Endothelial cell of umbilical vein (primary cell): ENCODE measurements around the gene TBC1D24. TPM values are rescaled to one million over a fixed set of nuclear protein-coding genes. Genes with fewer than 3 reads are reported as not detected.

Experiments
- BruUV-seq: library from RNA; stranded (reverse); fragments of 400-500 nt; replicated peaks from 2 replicates; lab custom pipeline; 2021; lab: Mats Ljungman, UMichigan
- CTCF ChIA-PET: fragments of 300-600, 350-600 bp; sonication (Branson Sonifier 250); formaldehyde crosslinking; loops from one replicate; lab custom pipeline; 2021; ENCODE audit warnings: antibody characterized with exemption, inconsistent platforms; lab: Charles Lee
- POLR2A ChIA-PET: fragments of 300-600, 350-600 bp; sonication (Branson Sonifier 250); formaldehyde crosslinking; loops from one replicate; lab custom pipeline; 2021; ENCODE audit warnings: antibody characterized with exemption, inconsistent platforms; lab: Charles Lee
- DNase-seq: peaks from one replicate; pipeline ENCODE4 v3.0.0-alpha.2; 2011; ENCODE audit warnings: low read depth, low spot score
- FAIRE-seq: peaks from 2 replicates; lab custom pipeline; 2011; peaks lifted over from hg19 to GRCh38; lab: Jason Lieb, UNC
- H2AFZ ChIP-seq: 2 replicates; pipeline ENCODE4 v1.6.0; 2012; ENCODE audit warnings: low read depth, low read length, control low read depth, inconsistent platforms
- H3K27ac ChIP-seq: 2 replicates; pipeline ENCODE4 v1.5.1; 2011; ENCODE audit warnings: low read depth, mild to moderate bottlenecking, control low read depth, low read length, moderate library complexity; ENCODE audit not compliant: insufficient read depth
- H3K27me3 ChIP-seq, 2 experiments: 2 replicates each; pipeline versions ENCODE4 v1.6.0 to v1.6.1; 2011; ENCODE audit warnings: low read length in 2 of 2, mixed read lengths in 1 of 2; ENCODE audit not compliant: control insufficient read depth in 2 of 2, insufficient read depth in 2 of 2
- H3K36me3 ChIP-seq, 2 experiments: 2 replicates in 1 of 2; 3 replicates in 1 of 2; pipeline ENCODE4 v1.5.1; 2011; ENCODE audit warnings: low read length in 2 of 2, mild to moderate bottlenecking in 1 of 2, moderate library complexity in 1 of 2; ENCODE audit not compliant: control insufficient read depth in 2 of 2, insufficient read depth in 2 of 2; ENCODE audit errors: extremely low read depth in 1 of 2
- H3K4me1 ChIP-seq: 3 replicates; pipeline ENCODE4 v1.5.1; 2011; ENCODE audit warnings: mild to moderate bottlenecking, low read length; ENCODE audit not compliant: control insufficient read depth, insufficient read depth; ENCODE audit errors: extremely low read depth
- H3K4me2 ChIP-seq: 2 replicates; pipeline ENCODE4 v1.6.1; 2011; ENCODE audit warnings: low read length, control low read depth, mixed read lengths; ENCODE audit not compliant: insufficient read depth
- H3K4me3 ChIP-seq, 3 experiments: fragments of 200-600 bp in 1 of 3; sonication (generic), shearing (Covaris generic) in 1 of 3; replicated peaks in 1 of 3; 2 replicates each; pipeline ENCODE4 v1.5.1; 2011 to 2016; ENCODE audit warnings: control low read depth in 3 of 3, low read length in 3 of 3, mild to moderate bottlenecking in 2 of 3, inconsistent platforms in 1 of 3, low read depth in 1 of 3, moderate library complexity in 1 of 3; ENCODE audit not compliant: insufficient read depth in 1 of 3
- H3K79me2 ChIP-seq: 2 replicates; pipeline ENCODE4 v1.6.0; 2012; ENCODE audit warnings: low read length, inconsistent platforms; ENCODE audit not compliant: control insufficient read depth, insufficient read depth
- H3K9ac ChIP-seq: replicated peaks from 2 replicates; pipeline ENCODE3; 2011; ENCODE audit warnings: low read length, control low read depth; ENCODE audit not compliant: insufficient read depth; ENCODE audit errors: extremely low read depth
- H3K9me1 ChIP-seq: replicated peaks from 3 replicates; pipeline ENCODE4 v1.6.0; 2011; ENCODE audit warnings: mild to moderate bottlenecking, low read length; ENCODE audit not compliant: control insufficient read depth, insufficient read depth; ENCODE audit errors: extremely low read depth
- H3K9me3 ChIP-seq: replicated peaks from 2 replicates; pipeline ENCODE4 v1.5.1; 2012; ENCODE audit warnings: low read length, inconsistent platforms; ENCODE audit not compliant: control insufficient read depth, insufficient read depth
- H4K20me1 ChIP-seq: replicated peaks from 2 replicates; pipeline ENCODE3; 2011; ENCODE audit warnings: mild to moderate bottlenecking, low read length; ENCODE audit not compliant: control insufficient read depth, insufficient read depth; ENCODE audit errors: extremely low read depth
- CTCF ChIP-seq, 2 donors: IDR thresholded peaks; 1 replicate in 1 of 2; 2 replicates in 1 of 2; pipeline ENCODE4 v1.5.1; 2011; ENCODE audit warnings: low read length in 2 of 2, mild to moderate bottlenecking in 2 of 2, moderate library complexity in 2 of 2, control low read depth in 1 of 2, inconsistent platforms in 1 of 2, low read depth in 1 of 2; ENCODE audit not compliant: insufficient read depth in 1 of 2; ENCODE audit errors: extremely low read depth in 1 of 2
- EZH2 ChIP-seq: IDR thresholded peaks from 2 replicates; pipeline ENCODE4 v1.6.1; 2012; ENCODE audit warnings: borderline replicate concordance, low read depth, mild to moderate bottlenecking, moderate library complexity, low read length, inconsistent platforms; ENCODE audit not compliant: severe bottlenecking
- FOS ChIP-seq: IDR thresholded peaks from 2 replicates; pipeline ENCODE4 v1.6.1; 2011; ENCODE audit warnings: mild to moderate bottlenecking, low read length, moderate library complexity, borderline replicate concordance; ENCODE audit not compliant: insufficient read depth
- GATA2 ChIP-seq: IDR thresholded peaks from 2 replicates; pipeline ENCODE4 v1.7.0; 2011; ENCODE audit warnings: low read depth, mild to moderate bottlenecking, moderate library complexity, mixed read lengths, low read length; ENCODE audit not compliant: insufficient read length, insufficient read depth
- JUN ChIP-seq: IDR thresholded peaks from 2 replicates; pipeline ENCODE4 v1.6.1; 2011; ENCODE audit warnings: borderline replicate concordance, low read depth; ENCODE audit not compliant: insufficient read length, insufficient read depth
- MAX ChIP-seq: IDR thresholded peaks from 2 replicates; pipeline ENCODE4 v1.6.1; 2011; ENCODE audit not compliant: insufficient read depth, insufficient read length
- MYC ChIP-seq: IDR thresholded peaks from one replicate; pipeline ENCODE4 v1.6.1; 2011; ENCODE audit warnings: mild to moderate bottlenecking, low read depth, low read length
- POLR2A ChIP-seq: IDR thresholded peaks from 2 replicates; pipeline ENCODE4 v1.6.1; 2012; ENCODE audit warnings: low read depth, mild to moderate bottlenecking, control low read depth, low read length
- POLR2AphosphoS5 ChIP-seq: IDR thresholded peaks from 2 replicates; pipeline ENCODE4 v1.6.1; 2012; ENCODE audit warnings: low read depth, mild to moderate bottlenecking, control low read depth, low read length, moderate library complexity; ENCODE audit not compliant: insufficient read depth
- dilution Hi-C: fragments of 300-500 bp; cut with MboI; formaldehyde crosslinking; loops from one replicate; pipeline ENCODE4 v1.15.0; 2019; ENCODE audit warnings: low sequenced_read_pairs; ENCODE audit not compliant: extremely low pct_ligation_motif_present
- intact Hi-C: fragments of 100-400 bp; cut with micrococcal nuclease; formaldehyde crosslinking; loops from one replicate; pipeline ENCODE4 v1.10.0; 2022
- polyA plus RNA-seq, 4 experiments: library from polyadenylated mRNA; depleted of rRNA in 3 of 4; stranded (reverse) in 3 of 4; unstranded in 1 of 4; fragments of >200 nt; gene quantifications; 2 replicates each; pipeline versions ENCODE4 v1.2.1 to v1.2.3, GENCODE V29; 2011 to 2012; ENCODE audit warnings: missing spikeins in 1 of 4
- total RNA-seq: library from RNA; stranded (reverse); gene quantifications from 2 replicates; pipeline ENCODE4 v1.2.3, GENCODE V29; 2021

The TBC1D24 gene
- total and polyA plus RNA-seq, 2 donors (not counting 3 experiments of a cell fraction or from before 2014, with no cell fraction given), result 8.1 to 22.8 TPM

- Histone ChIP-seq H3K27ac (no peak overlapping the region), H3K9me3 (no peaks in the 10 kb centered on the region), H4K20me1 (no peaks in the 10 kb centered on the region), H3K4me3 (no peak overlapping the region), H3K36me3 (peaks cover 0 to 16% of the 10 kb centered on the region in 2 experiments), H3K4me2 (no peak overlapping the region), H2AFZ (no peak overlapping the region), H3K9ac (no peak overlapping the region), H3K27me3 (no peaks in the 10 kb centered on the region), H3K4me1 (no peaks in the 10 kb centered on the region), H3K79me2 (no peaks in the 10 kb centered on the region), H3K9me1 (no peaks in the 10 kb centered on the region)
- CTCF ChIA-PET, result no interaction called here
- POLR2A ChIA-PET, result no interaction called here
- intact Hi-C loops, result no loop called here
- DNase-seq (no peak), FAIRE-seq (no peak)
- BruUV-seq, result no TSS peak
- TF ChIP-seq EZH2 (no peak), MAX (no peak), MYC (no peak), GATA2 (no peak), FOS (no peak), CTCF (IDR thresholded peaks at IDR 0.05; ENCODE audit: extremely low read depth in 1 of 2, insufficient read depth in 1 of 2, low read depth in 1 of 2, low read length in 2 of 2) (no peak), POLR2AphosphoS5 (no peak), POLR2A (no peak), JUN (no peak)
- dilution Hi-C loops, result no loop called here
These were observed 23.0 kb downstream of the TBC1D24 start for GRCh38 chr16:2497695-2498484.
